T1000 (cell line): Measurements from ENCODE around the gene TM4SF5.
"Not testable (repeated sequence)": the region's sequence is repeated elsewhere in the genome, so short reads cannot be mapped to it uniquely, and the experiment has no call there.

Source experiments
- DNase-seq: peaks from one replicate; lab custom pipeline; 2025; ENCODE audit warnings: mixed read lengths; lab: John Stamatoyannopoulos, UW

The TM4SF5 gene

GRCh38 chr17:4789951-4790704, 18.4 kb downstream of the TM4SF5 start:
- peak; percentile 81 for DNase-seq

GRCh38 chr17:4790705-4791088, 19.0 kb downstream of the TM4SF5 start:
- DNase-seq = no peak

GRCh38 chr17:4795168-4795567, 23.5 kb downstream of the TM4SF5 start:
- no peak for DNase-seq

DNA sequence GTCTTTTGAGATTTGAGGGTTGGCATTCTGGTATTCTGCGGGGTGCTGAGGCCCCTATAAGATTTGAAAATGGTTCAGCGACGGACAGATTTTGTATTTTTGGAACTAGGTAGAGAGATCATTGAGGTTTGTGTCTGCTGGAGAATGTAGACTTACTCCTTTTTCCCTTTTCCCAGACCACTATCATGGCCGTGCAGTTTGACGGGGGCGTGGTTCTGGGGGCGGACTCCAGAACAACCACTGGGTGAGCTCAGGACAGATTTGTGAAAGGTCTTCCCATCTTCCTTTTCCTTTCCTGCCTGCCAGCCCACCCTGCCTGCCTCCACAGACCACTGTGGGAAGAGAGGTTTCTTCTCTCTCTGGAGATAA, 24.9 kb downstream of the TM4SF5 start:
- no peak for DNase-seq

GRCh38 chr17:4800462-4801196, 28.9 kb downstream of the TM4SF5 start:
- DNase-seq = no peak

- no peak for DNase-seq
Observed at GRCh38 chr17:4802228-4802627, 30.5 kb downstream of the TM4SF5 start, which contains the start of gene C17orf114. Gene C17orf114, minus strand, starts transcription at chr17:4802328.

DNA sequence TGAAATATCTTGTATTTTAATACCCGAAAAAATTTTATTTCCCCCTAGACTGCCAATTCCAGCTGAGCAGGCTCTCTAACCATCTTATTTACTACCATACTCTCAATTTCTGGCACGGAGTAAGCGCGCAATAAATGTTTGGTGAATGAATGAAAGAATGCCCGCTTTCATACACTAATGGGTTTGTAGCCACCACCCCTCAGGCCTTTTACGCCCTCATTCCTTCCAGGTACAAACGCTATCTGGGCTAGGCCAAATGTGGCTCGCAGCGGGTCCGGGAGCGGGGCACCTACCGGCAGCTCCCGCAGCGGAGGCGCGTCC, 34.7 kb downstream of the TM4SF5 start:
- DNase-seq = no peak

- peak; percentile 77 for DNase-seq
Observed at GRCh38 chr17:4806777-4807604, 35.3 kb downstream of the TM4SF5 start, which contains the start of gene PLD2. Gene PLD2, plus strand, starts transcription at chr17:4807152. Its CDS starts 621 bp downstream, at chr17:4807773.

- DNase-seq = no peak
Observed at GRCh38 chr17:4807605-4808377, 36.1 kb downstream of the TM4SF5 start.

DNA sequence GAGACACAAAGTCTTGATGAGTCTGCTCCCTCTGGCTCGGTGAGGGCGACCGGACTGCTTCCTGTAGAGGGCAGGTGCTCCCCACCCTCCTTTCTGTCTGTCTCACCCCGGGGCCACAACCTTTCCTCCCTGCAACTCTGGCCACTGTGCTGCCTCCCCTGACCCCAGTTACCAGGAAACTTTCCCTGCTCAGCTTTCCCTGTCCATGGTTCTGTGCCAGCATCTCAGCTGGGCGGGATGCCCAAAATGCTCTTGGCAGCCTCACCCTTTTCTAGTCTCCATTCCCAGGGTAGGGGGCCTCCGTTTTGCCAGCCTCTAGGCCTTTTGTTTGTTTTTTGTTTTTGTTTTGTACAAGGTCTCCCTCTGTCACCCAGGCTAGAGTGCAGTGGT, 36.7 kb downstream of the TM4SF5 start:
- no peak for DNase-seq

- no peak for DNase-seq
Observed at GRCh38 chr17:4810696-4811290, 39.1 kb downstream of the TM4SF5 start.

GRCh38 chr17:4811471-4811870, 39.8 kb downstream of the TM4SF5 start:
- no peak for DNase-seq

DNA sequence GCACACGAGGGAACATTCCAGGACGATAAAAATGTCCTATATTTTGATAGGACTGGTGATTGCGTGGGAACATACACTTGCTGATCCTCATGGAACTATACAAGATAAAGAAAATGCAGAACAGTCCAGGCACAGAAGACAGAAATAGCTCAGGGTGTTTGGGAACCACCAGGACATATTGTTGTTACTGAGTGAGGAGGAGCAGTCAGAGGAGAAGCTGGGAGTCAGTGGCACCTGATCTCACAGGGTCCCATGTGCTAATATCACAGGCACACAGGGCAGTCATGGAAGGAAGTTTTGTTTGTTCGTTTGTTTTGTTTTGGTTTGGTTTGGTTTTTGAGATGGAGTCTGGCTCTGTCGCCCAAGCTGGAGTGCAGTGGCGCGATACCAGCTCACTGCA, 41.0 kb downstream of the TM4SF5 start:
- no peak for DNase-seq

GRCh38 chr17:4815043-4815675, 43.5 kb downstream of the TM4SF5 start:
- DNase-seq = no peak

DNA sequence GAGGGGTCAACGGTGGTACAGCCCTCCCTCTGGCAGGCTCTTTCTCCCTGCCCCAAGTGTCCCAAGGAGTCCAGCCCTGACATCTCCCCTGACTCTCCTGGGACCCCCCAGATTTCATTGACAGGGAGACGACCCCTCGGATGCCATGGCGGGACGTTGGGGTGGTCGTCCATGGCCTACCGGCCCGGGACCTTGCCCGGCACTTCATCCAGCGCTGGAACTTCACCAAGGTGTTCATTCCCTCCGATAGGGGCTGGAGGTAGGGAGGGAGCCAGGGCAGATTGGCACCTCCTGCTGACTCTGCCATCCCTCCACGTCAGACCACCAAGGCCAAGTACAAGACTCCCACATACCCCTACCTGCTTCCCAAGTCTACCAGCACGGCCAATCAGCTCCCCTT, 45.1 kb downstream of the TM4SF5 start:
- no peak for DNase-seq

- no peak for DNase-seq
Observed at GRCh38 chr17:4818276-4818675, 46.6 kb downstream of the TM4SF5 start.

DNA sequence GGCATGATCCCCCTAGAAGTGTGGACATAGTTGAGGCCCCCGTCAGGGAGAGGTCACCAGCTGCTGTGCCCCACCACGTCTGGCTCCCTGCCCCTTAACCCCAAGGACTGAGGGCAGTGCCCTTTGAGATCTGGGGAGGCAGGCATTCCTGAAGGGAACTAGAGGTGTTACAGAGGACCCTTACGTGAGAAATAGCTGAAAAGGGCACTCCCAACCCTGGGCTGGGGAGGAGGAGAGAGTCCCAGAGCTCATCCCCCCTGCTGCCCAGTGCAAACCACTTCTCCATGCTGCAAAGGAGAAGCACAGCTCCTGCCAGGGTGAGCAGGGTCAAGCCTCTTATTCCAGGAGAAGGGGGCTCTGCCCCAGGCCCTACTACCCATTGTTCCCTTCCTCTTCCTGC, 51.1 kb downstream of the TM4SF5 start:
- no peak for DNase-seq

- no peak for DNase-seq
Observed at GRCh38 chr17:4823373-4824089, 51.8 kb downstream of the TM4SF5 start.

DNA sequence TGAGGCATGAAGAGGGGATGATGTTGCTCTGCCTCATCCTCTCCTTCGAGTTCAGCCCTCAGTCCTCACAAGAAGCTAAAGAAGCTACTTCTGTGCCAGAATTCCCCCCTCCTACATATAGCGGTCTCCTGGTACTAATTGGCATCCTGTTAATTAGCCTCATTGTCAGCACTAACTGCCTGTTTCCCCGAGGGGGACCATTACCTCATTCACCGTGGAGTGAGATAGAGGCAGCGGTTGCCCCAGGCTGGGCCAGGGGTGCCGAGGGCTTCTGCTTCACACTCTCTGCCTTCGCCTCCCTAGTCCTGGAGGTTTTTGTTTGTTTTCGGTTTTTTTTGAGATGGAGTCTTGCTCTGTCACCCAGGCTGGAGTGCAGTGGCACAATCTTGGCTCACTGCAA, 55.7 kb downstream of the TM4SF5 start:
- no peak for DNase-seq

DNA sequence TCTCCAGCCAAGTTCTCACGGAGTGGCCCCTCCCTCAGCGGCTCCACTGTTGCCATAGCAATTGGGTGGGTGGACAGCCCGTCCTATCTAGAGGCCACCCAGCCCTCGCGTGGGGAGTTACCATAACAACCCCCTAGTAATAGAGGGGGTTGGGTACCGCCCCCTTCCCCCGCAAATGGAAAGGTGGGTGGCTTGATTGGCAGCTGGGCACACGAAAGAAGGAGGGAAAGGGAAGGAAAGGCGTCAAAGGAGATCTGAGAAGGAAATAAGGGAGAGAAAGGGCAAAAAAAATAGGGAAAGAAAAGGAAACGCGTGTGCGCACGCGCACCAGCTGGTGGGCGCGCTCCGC, 61.1 kb downstream of the TM4SF5 start:
- not testable (repeated sequence) for DNase-seq
